GM12801 (cell line): Measurements from ENCODE around the gene HLA-DMB.

ENCODE experiments used
- TF ChIP-seq, protein P1 (sequence below): IDR thresholded peaks from one replicate; pipeline ENCODE4 v1.5.1; 2011; ENCODE audit warnings: control low read depth; ENCODE audit not compliant: insufficient read length; ENCODE audit errors: extremely low read depth

Gene HLA-DMB

DNA sequence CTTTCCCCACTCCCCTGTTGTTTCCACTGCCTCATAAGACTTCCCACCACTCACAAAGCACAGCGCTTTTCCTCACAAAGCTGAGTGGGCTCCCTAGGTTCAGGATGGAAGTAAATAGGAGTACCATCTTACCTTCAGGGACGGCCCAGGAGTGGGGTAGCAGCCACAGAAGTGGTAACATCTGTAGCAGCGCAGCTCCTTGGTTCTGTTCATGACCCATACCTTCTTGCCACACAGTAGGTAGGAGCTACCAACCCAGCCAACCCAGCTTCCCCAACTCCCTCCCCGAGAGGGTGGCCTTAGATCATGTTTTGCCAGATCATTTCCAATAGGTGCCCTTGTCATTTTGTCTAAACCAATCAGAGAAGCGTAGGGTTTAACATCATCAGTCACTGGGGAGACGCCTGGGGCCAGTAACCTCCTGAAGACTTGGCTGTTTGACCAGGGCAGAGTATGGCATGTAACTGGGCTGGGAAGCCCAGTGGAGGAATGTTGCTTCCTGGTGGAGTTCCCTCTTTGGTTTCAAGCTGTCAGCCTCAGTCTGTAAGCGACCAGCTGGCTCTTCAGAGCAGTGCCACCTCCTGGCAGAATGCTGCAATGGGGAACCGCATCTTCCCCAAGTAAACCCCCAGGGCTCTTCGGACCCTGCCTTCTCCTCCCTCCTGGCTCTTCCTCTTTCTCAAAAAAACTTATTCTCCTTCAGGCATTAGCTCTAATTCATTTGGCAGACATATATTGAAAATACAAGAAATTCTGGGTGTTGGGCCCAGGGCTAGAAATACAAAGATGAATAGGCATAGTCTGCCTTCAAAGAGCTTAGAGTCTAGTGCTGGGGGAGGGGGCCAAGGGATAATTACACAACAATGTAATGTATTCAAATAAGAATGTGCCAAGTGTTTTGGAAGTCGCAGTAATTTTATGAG is 12.2 kb upstream of the HLA-DMB start, which contains the start of gene HLA-DMA:
Gene HLA-DMA (minus strand): TSS at position 281 of the 923 bp plus-strand sequence. CDS start 61 bp downstream, at position 220.
- TF ChIP-seq, protein P1, sequence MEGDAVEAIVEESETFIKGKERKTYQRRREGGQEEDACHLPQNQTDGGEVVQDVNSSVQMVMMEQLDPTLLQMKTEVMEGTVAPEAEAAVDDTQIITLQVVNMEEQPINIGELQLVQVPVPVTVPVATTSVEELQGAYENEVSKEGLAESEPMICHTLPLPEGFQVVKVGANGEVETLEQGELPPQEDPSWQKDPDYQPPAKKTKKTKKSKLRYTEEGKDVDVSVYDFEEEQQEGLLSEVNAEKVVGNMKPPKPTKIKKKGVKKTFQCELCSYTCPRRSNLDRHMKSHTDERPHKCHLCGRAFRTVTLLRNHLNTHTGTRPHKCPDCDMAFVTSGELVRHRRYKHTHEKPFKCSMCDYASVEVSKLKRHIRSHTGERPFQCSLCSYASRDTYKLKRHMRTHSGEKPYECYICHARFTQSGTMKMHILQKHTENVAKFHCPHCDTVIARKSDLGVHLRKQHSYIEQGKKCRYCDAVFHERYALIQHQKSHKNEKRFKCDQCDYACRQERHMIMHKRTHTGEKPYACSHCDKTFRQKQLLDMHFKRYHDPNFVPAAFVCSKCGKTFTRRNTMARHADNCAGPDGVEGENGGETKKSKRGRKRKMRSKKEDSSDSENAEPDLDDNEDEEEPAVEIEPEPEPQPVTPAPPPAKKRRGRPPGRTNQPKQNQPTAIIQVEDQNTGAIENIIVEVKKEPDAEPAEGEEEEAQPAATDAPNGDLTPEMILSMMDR = no peak

DNA sequence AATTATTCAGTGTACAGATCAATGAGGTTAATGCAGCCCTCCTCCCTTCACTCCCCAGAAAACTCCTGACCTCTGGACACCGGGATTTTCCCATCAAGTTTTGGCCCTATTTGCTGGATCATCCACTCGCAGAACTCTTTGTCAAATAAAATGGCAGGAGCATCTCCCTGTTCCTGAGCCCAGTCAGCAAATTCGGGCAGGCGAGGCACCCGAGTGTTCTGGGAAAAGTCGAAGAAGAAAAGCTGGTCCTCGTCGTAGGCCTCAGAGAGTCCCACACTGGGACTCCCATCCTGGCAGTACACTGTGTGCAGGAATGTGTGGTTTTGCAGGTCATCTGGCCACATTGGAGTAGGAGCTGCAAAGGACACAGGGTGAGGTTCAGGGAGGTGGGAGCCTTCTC is 9.6 kb upstream of the HLA-DMB start:
- TF ChIP-seq, protein P1 = no peak

DNA sequence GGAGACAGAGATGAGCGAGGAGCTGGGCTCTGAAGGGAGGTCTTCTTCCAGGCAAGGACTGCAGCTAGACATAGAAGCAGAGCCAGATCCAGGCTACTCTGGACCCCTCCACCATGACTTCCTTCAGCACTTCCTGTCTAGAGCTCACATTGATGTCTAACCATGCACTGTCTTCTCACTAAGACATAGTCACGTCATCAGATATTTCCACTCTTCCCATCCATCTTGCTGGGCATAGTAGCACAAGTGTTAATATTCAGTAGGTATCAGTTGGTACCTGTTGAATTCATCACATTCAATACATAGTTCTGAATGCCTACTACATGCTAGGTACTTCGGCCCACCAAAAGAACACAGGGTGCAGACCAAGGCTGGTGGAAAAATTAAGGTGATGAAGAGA is 9.2 kb upstream of the HLA-DMB start:
- TF ChIP-seq, protein P1 = no peak

DNA sequence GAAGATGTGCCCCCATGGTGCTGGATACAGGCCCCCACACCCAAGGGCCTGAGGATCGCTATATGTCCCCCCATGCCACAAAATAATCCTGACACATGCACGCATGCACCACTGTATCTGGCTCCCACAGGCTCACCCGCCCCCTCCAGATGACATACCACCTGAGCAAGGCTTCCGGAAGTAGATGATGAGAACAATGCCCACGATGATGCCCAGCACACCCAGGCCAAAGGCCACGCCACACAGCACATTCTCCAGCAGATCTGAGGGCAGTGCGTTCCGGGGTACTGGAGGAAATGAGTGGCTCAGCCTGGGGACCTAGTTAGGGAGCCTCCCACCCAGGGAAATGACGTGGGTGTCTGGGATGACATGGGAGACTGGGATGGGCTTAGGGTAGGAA is 8.3 kb upstream of the HLA-DMB start:
- TF ChIP-seq, protein P1 = no peak

DNA sequence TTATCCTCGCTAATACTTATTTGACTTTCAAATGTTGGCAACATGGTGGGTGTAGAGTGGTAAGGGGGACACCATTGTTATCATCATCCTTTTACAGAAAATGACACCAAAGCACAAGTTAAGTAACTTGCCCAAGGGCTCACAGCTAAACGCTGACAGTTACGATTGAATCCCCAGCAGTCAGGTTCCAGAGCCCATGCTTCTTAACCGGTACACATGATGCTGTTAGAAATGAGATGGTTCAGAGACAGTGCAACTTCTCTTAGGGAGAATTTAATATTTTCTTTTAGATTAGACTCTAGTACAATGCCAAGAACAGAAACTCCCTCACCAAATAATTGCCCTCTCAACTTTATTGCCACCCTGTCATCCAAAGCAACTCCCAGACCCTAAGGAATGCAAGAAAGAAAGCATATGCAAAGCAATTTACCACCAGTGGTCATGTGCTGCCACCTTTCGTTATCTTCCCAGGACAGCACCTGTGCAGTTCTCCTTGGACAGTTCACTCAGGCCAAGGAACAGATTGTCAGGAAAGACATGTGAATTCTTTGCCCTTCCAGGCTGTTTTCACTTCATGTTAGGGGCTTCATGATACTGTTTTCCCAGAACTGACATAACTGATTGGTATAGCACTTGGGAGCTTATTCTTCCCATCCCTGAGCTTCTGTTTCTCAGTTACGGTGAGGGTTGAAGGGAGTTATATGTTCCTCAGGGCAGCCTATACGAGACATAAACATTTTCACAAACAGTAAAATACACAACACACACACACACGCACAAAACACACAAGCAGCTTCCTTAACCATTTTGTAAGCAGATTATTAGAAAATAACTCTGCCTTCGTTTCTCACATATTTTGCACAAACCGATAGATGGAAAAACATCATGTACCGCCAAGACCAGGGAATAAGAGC is 7.0 kb upstream of the HLA-DMB start:
- TF ChIP-seq, protein P1 = no peak

DNA sequence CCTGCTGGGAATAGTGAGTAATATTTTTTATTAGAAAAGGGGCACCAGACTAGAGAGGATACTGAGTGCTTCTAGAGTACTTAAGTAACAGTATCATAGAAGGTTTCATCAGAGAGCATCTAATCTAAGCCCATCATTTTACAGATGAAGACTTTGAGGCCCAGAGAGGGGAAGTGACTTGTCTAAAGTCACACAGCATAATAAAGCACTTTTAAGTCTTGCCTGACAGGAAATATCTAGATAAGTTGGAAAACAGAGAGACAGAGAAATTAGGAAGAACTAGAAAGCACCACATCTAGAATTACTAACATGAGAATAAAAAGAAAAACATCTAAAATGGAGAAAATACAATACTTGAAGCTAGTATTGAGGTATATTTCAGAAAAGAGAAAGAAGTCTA is 6.1 kb upstream of the HLA-DMB start:
- TF ChIP-seq, protein P1 = no peak

DNA sequence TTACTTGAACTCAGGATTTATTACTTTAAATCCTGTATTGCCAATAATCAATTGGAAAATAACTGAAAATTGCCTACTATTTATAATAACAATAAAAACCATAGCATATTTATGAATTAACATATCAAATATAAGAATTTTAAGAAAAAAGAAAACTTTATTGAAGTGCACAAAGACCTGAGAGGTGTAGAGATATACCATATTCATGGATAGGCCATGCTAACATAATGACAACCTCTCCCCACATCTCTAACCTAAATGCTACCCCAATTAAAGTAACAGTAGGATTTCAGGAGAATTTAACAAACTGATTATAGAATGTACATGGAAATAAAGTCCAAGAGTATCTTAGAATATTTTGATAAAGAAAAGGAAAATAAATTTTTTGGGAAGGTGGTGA is 5.1 kb upstream of the HLA-DMB start:
- TF ChIP-seq, protein P1 = no peak
